GM23248 (cell line): ENCODE data around the gene CCDC201.

Source experiments
- EZH2 ChIP-seq: fragments of 200-600 bp; sonication (generic); IDR thresholded peaks from 2 replicates; pipeline ENCODE4 v1.6.1; 2018; ENCODE audit warnings: antibody characterized with exemption, mild to moderate bottlenecking; ENCODE audit not compliant: insufficient read depth, poor library complexity, severe bottlenecking
- EZH2phosphoT487 ChIP-seq: fragments of 200-600 bp; sonication (generic); IDR thresholded peaks from 2 replicates; pipeline ENCODE4 v1.6.1; 2018; ENCODE audit warnings: antibody characterized with exemption, moderate library complexity, mild to moderate bottlenecking, low read depth; ENCODE audit not compliant: insufficient read depth

DNA sequence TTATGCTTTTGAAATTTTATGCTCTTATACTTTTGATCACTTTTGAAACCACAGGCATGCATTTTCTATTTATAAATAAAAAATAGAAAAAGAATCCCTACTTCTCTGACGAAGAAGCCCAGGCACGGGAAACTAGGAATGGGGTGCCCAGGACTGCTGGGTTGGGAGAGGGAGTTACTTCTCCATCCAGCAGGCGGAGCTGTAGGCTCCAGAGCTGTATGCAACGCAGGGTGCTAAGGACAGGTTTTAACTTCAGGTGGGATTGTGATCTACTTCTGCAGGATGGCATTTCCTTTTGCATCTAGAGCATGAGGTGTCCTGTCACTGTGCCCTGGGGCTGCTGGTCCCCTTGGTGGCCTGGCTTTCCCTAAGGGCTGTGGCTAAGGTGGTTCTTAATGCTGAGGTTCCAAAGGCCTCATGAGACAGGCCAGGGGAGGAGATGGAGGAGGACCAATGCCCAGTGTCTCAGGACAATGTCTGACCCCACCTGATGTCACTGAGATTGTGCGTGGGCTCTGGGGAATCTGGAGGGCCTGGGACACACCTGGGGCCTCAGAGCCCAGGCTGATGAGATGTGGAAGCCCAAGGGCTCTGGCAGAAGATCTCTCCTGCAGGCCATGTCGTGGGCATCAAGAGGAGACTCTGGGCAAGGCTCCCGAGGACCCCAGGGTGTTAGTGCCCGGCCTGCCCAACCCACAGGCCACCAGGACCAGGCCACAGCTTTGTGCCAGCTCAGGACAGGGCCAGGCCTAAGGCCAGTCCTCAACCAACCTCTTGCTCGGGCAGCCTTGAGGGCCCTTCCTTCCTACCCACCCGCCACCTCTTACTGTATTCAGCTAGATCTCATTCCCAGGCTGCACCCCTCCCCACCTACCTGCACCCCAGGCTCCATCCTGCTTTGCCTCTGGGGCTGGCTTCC is 507 bp downstream of the CCDC201 start:
- TF ChIP-seq EZH2 (no peak), EZH2phosphoT487 (no peak)
